GM12878 (cell line): ENCODE data around the gene FKBP2.
A peak's percentile ranks its signal among the peaks of the same experiment; 100 is the strongest.

Source experiments
- ATF3 ChIP-seq: IDR thresholded peaks from 2 replicates; pipeline ENCODE4 v1.6.1; 2011; ENCODE audit warnings: low read depth, mild to moderate bottlenecking, low read length, moderate library complexity, borderline replicate concordance; ENCODE audit errors: extremely low read depth
- ATF7 ChIP-seq: fragments of 450-650 bp; IDR thresholded peaks from 2 replicates; pipeline ENCODE4 v1.6.1; 2016; ENCODE audit warnings: low read depth, mild to moderate bottlenecking
- BHLHE40 ChIP-seq, 2 experiments: fragments of 450-650 bp in 1 of 2; IDR thresholded peaks; 2 replicates each; pipeline ENCODE4 v1.6.1; 2011 to 2017; ENCODE audit warnings: low read depth in 2 of 2, borderline replicate concordance in 1 of 2, improper control_type of control experiment in 1 of 2, low read length in 1 of 2, mild to moderate bottlenecking in 1 of 2
- CREM ChIP-seq: IDR thresholded peaks from 2 replicates; pipeline ENCODE4 v1.6.1; 2014; ENCODE audit warnings: antibody characterized with exemption, low read depth
- IRF4 ChIP-seq: IDR thresholded peaks from 2 replicates; pipeline ENCODE4 v1.6.1; 2011; ENCODE audit warnings: low read depth, low read length
- LARP7 ChIP-seq: fragments of 450-650 bp; IDR thresholded peaks from 2 replicates; pipeline ENCODE4 v1.6.1; 2017; ENCODE audit warnings: mild to moderate bottlenecking
- MXI1 ChIP-seq: fragments of 150-350 bp; IDR thresholded peaks from 2 replicates; pipeline ENCODE4 v1.6.1; 2011; ENCODE audit warnings: low read depth, mild to moderate bottlenecking, inconsistent platforms, low read length, improper control_type of control experiment
- PAX8 ChIP-seq: fragments of 450-650 bp; IDR thresholded peaks from 2 replicates; pipeline ENCODE4 v1.6.1; 2017; ENCODE audit warnings: mild to moderate bottlenecking, moderate library complexity
- POLR2A ChIP-seq: IDR thresholded peaks from 2 replicates; pipeline ENCODE4 v1.6.1; 2011; ENCODE audit warnings: low read depth, mild to moderate bottlenecking, low read length
- YBX1 ChIP-seq: fragments of 450-650 bp; IDR thresholded peaks from 2 replicates; pipeline ENCODE4 v1.6.1; 2016; ENCODE audit warnings: antibody characterized with exemption
- ZNF274 ChIP-seq: IDR thresholded peaks from one replicate; pipeline ENCODE4 v1.8.0; 2011; ENCODE audit not compliant: insufficient read length, insufficient read depth

GRCh38 chr11:64244107-64244506 lies 3.2 kb downstream of the FKBP2 start:
- TF ChIP-seq YBX1 (no peak), PAX8 (no peak), ZNF274 (no peak), ATF7 (no peak), BHLHE40 (IDR thresholded peaks at IDR 0.05; ENCODE audit: borderline replicate concordance in 1 of 2, low read depth in 2 of 2, low read length in 1 of 2) (no peak), POLR2A (0 out of 2 replicates have a peak, but pooled peaks have one; percentile 35), ATF3 (no peak), LARP7 (no peak), MXI1 (no peak), CREM (no peak), IRF4 (no peak)
